Activated gamma-delta T cell (primary cell): Measurements from ENCODE around the gene IGF1R.

Experiments used
- DNase-seq: peaks from one replicate; lab custom pipeline; 2025; lab: John Stamatoyannopoulos, UW

IGF1R gene

GRCh38 chr15:98648654-98649471 lies 524 bp downstream of the IGF1R start:
- peak; percentile 26 for DNase-seq

- peak; percentile 19 for DNase-seq
Observed at GRCh38 chr15:98649472-98650416, 1.4 kb downstream of the IGF1R start.

DNA sequence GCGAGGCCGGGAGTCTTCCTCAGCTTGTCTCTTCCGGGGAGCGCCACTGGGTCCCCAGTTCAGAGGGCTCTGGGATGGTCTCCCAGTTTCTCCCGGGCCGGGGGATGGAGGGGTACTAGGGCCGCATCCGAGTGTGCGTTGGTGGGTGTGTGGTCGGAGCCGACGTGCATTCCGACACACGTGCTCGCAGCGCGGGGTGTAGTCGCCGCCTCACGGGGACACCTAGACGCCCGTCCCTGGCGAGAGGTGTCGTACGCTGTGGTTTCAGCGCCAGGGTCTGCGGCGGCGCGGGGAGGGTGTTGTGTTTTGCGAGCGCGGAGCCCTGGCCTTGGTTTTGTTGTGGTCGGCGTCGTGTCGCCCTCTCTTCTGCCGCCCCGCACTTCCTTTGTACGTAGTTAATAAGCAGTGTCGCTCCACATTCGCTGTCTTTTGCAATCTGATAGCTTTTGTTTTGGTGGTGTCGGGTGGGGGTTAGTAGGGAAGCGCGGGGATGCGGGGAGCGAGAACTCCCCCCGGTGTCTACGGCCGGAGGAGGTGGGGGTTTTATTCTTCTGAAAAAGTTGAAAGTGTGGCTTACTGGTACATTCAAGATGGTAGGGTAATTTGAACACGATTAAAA lies 2.2 kb downstream of the IGF1R start:
- DNase-seq: peak; percentile 41

- no peak for DNase-seq
Observed at GRCh38 chr15:98651036-98651481, 2.7 kb downstream of the IGF1R start.

DNA sequence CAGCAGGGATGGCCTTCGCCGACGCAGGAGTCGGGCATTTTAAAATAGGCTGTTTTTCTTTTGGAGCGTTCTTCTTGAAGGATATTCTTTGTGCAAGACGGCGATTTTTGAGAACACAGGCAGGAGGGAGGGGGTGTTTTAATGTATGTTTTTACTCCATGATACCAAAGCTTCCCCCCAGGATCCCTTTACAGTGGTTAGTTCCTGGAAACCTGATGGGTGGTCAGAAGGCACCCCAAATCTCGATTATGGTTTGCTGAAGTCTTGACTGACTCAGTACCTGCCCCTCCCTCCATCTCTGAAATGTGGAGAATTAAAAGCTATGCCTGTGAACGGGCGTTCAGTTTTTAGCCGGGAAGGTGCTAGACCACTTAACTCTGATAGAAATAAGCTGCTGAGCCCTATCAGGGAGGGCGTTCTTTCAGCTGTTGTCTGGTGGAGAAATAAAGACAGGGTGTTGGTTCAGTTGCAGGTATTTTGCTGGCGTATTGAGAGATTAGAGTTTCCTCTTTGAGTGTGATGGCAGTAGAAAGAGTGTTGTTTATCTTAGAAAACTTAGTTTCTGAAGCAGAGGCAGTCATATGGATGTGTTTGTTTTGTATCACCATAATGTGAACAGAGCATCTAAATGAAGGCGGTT lies 3.4 kb downstream of the IGF1R start:
- DNase-seq: no peak

DNA sequence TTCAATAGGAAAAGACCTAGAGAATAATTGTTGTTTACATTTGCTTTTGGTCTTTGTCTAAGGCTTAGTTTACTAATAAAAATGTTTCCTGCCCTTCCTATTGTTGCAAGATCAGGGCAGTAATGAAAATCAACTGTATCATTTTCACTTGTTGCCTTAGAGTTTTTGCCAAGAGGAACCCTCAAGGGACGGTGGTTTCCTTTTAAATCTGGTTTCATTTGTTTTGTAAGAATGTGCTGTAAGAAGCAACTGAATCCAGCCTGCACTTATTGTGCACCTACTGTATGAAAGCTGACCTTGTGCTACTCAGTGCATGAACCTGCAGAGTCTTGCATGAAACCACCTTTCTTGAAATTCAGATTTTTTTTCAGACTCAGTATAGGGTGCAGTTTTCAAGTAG lies 5.3 kb downstream of the IGF1R start:
- DNase-seq: no peak

DNA sequence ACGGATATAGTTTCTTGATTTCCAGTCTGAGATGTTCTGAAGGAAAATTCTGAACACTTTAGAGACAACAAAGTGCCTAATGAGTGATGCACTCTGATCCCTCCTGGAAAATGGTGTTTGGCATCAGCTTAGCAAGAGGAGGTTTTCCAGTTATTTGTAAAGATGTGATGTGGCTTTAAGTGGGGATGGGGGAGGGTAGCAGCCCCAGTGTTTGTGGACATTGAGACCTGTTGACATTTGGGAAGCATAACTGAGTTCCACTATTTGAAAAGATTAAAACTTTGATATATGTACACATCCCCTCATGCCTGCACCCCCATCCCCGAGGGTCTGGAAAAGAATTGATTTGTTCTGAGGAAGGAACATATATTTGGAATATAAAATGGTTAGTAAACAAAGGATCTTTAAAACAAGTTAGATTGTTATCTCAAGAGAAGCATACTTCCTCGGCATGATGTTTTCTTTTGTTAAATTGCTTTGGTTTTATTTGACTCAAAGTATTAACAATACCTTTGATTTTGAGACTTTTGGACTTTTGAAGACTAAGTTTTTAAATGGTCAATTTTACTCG lies 6.5 kb downstream of the IGF1R start:
- DNase-seq: no peak

DNA sequence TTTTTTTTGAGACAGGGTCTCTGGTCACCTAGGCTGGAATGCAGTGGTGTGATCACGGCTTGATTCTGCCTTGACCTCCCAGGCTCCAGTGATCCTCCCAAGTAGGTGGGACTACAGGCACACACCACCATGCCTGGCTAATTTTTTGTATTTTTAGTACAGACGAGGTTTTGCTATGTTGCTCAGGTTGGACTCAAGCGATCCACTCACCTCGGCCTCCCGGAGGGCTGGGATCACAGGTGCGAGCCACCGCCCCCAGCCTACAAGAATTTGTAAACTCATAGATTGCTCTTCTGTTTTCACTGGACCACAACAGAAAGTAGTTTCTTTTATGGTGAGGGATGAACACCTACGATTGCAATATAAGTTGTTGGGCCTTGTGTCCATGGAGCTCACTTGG lies 7.4 kb downstream of the IGF1R start:
- DNase-seq: no peak

- DNase-seq: no peak
Observed at GRCh38 chr15:98657721-98658120, 9.4 kb downstream of the IGF1R start.

DNA sequence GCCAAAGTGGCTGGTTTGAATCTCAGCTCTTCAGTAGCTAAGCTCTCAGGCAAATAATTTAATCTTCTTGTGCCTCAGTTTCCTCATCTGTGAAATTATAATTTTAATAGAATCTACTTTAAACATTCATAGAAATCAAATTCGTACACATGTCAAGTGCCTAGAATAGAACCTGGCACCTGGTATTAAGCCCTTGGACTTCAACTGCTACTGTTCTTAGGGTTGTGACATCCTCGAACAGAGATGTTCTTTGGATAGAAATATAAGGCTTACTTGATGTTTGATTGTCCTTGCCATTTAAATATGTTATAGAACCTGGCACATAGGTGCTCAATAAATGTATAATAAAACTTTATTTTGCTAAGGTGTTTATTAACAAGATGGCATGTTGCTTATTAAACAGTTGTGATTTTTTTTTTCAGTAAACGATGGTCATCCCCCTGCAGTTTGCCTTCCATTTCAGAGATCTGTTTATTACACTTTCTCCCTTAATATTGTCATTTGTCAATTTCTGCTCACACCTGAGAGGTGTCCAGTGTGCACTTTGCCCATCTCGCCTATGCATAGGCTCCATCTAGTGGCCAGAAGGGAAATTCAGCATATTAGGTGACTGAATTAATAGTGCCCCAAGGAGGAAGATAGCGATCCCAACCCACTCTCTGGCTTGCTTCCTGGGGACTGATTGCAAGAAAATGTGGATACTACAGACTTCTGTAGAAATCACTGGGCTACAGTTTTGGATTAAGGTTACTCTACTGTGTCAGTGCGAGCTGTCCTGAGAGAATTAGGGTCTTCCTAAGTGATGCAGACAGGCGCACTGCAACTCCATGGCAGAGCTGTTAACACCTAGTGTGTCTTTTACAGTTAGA lies 10.7 kb downstream of the IGF1R start:
- no peak for DNase-seq

DNA sequence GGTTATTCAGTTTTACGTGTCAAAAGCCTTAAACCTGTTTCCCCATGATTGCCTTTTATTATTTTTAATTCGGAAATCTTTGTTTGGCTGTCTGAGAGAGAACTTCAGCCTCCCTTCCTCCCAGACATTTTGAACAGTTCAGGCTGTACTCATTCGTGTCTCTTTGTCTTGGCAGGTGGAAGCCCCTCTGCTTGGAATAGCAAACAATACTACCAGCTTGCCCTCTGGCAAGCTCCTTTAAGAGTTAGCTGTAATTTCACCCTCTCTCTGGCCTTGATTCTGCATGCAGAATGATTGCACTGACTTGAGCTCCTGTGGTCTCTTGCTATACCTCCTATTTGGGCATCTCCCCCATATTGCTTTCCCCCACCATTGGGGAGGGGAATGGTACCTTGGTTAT lies 11.7 kb downstream of the IGF1R start:
- DNase-seq: no peak

GRCh38 chr15:98663045-98663444 lies 14.7 kb downstream of the IGF1R start:
- DNase-seq: no peak

DNA sequence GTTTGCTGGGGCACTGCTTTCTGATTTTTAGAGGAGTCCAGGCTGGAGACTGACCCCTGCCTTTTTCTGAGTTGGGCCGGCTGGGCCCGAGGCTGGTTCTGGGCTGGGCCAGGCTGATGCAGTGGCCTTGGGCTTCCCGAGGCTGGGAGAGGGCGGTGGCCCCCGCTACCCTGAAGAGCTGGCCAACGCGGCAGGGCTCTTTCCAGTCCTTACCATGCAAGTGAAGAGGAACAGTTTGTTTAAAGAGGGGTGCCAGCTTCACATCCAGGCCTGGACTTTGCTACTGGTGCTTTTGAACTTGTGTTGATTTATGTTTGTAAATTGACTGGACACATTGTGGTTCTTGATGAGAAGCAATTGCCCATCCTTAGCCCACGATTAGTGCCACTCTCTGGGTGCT lies 15.3 kb downstream of the IGF1R start:
- DNase-seq: no peak

GRCh38 chr15:98666441-98666840 lies 18.1 kb downstream of the IGF1R start:
- DNase-seq: no peak

- no peak for DNase-seq
Observed at GRCh38 chr15:98666841-98667240, 18.5 kb downstream of the IGF1R start.

DNA sequence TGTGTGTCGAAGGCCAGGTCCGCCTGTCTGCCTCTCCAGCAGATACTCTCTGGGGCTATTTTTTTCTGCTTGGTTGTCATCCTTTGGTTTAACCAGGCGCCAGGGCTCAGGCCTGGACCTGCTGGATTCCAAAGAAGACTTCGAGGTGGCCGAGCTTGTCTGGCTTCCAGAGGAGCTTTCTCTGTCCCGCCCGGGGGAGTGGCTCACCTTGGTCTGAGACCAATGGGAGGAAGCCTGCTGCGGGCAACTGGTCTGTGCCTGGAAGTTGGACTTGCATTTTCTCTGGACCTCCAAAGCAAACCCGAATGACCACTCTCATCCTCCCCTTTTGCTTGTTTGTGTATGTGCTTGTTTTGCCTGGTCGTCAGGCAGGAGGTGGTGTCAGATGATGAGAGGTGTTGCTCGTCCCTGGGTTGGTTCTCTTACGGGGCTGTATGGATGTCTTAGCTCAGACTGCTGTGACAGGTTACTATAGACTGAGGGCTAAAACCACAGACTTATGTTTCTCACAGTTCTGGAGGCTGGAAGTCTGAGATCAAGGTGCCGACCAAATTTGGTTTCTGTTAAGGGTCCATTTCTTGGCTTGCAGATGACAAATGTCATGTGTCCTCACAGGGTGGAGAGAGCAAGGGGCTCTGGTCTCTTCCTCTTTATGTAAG lies 19.3 kb downstream of the IGF1R start:
- DNase-seq: no peak

DNA sequence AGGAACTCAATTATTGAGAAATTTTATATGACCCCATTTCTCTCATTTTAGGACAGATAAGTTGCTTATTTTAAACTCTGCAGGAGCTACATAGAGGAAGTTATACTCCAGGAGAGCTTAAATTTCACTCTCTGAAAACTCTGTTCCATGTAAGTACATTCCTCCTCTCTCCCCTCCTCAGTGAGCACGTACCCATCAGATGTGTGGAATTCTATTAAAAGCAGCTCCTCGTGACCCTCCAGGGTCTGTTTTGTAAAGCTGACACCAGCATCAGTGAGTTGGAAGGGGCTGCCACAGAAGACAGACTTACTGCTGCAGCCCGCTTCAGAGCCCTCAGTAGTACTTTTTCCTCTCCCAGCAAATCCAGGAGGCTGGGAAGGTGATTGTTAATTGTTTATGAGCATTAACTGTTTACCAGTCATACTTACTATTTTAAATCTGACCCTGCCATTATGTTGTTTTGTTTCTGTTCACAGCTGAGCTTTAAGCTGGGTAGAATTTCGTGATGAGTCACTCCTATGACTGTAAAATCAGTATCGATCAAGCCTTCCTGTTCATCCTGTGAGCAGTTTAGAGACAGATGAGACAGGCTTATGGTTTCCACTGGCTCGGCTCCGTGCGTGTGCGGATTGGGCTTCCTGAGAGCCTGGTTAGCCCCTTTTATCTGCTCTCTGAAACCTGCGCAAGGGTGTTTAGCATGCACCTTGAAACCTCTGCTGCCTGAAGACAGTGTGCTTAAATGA lies 20.4 kb downstream of the IGF1R start:
- DNase-seq: no peak

GRCh38 chr15:98669638-98670037 lies 21.3 kb downstream of the IGF1R start:
- no peak for DNase-seq
